ENCODE results near the gene GNGT1. TPM values are rescaled to one million over a fixed set of nuclear protein-coding genes. Genes with fewer than 3 reads are reported as not detected.

GNGT1 gene
- total RNA-seq, 1 donor from 2014 or later: not detected

- no peak overlapping the region for H3K4me3 ChIP-seq
- no peak for DNase-seq
- peaks cover 18% of the 10 kb centered on the region for H3K9me3 ChIP-seq (replicated peaks)
- TF ChIP-seq, protein P1, sequence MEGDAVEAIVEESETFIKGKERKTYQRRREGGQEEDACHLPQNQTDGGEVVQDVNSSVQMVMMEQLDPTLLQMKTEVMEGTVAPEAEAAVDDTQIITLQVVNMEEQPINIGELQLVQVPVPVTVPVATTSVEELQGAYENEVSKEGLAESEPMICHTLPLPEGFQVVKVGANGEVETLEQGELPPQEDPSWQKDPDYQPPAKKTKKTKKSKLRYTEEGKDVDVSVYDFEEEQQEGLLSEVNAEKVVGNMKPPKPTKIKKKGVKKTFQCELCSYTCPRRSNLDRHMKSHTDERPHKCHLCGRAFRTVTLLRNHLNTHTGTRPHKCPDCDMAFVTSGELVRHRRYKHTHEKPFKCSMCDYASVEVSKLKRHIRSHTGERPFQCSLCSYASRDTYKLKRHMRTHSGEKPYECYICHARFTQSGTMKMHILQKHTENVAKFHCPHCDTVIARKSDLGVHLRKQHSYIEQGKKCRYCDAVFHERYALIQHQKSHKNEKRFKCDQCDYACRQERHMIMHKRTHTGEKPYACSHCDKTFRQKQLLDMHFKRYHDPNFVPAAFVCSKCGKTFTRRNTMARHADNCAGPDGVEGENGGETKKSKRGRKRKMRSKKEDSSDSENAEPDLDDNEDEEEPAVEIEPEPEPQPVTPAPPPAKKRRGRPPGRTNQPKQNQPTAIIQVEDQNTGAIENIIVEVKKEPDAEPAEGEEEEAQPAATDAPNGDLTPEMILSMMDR (IDR thresholded peaks at IDR 0.05; ENCODE audit: borderline replicate concordance): peak; percentile 41
- H3K36me3 ChIP-seq: no peaks in the 10 kb centered on the region
- no peak overlapping the region for H3K27ac ChIP-seq (replicated peaks)
- intact Hi-C loops (cut with micrococcal nuclease): no loop called here
- H3K27me3 ChIP-seq (ENCODE audit: low read depth): no peaks in the 10 kb centered on the region
- no peaks in the 10 kb centered on the region for H3K4me1 ChIP-seq
Observed at GRCh38 chr7:93883078-93883916, 23.1 kb upstream of the GNGT1 start.

GRCh38 chr7:93883917-93884345 lies 22.4 kb upstream of the GNGT1 start:
- Histone ChIP-seq H3K27ac (replicated peaks) (no peak overlapping the region), H3K36me3 (no peaks in the 10 kb centered on the region), H3K27me3 (ENCODE audit: low read depth) (no peaks in the 10 kb centered on the region), H3K4me1 (no peaks in the 10 kb centered on the region), H3K9me3 (replicated peaks) (peaks cover 15% of the 10 kb centered on the region), H3K4me3 (no peak overlapping the region)
- intact Hi-C loops (cut with micrococcal nuclease): no loop called here
- DNase-seq: no peak
- TF ChIP-seq, protein P1 (IDR thresholded peaks at IDR 0.05; ENCODE audit: borderline replicate concordance): no peak

- H3K36me3 ChIP-seq: no peaks in the 10 kb centered on the region
- H3K27me3 ChIP-seq (ENCODE audit: low read depth): no peaks in the 10 kb centered on the region
- no peak for DNase-seq
- intact Hi-C loops (cut with micrococcal nuclease): no loop called here
- H3K4me1 ChIP-seq: no peaks in the 10 kb centered on the region
- TF ChIP-seq, protein P1 (IDR thresholded peaks at IDR 0.05; ENCODE audit: borderline replicate concordance): no peak
- H3K27ac ChIP-seq (replicated peaks): no peak overlapping the region
- peaks cover 9% of the 10 kb centered on the region for H3K9me3 ChIP-seq (replicated peaks)
- no peak overlapping the region for H3K4me3 ChIP-seq
Observed at GRCh38 chr7:93884541-93884940, 21.8 kb upstream of the GNGT1 start.

- DNase-seq: no peak
- no peaks in the 10 kb centered on the region for H3K9me3 ChIP-seq (replicated peaks)
- peaks cover 20% of the 10 kb centered on the region for H3K27me3 ChIP-seq (ENCODE audit: low read depth)
- peak overlapping the region; percentile 76 for H3K4me3 ChIP-seq
- H3K27ac ChIP-seq (replicated peaks): no peak overlapping the region
- H3K36me3 ChIP-seq: no peaks in the 10 kb centered on the region
- TF ChIP-seq, protein P1 (IDR thresholded peaks at IDR 0.05; ENCODE audit: borderline replicate concordance): no peak
- intact Hi-C loops (cut with micrococcal nuclease): no loop called here
- H3K4me1 ChIP-seq: peaks cover 18% of the 10 kb centered on the region
Observed at GRCh38 chr7:93889261-93889660, 17.1 kb upstream of the GNGT1 start.

GRCh38 chr7:93890041-93890463 lies 16.3 kb upstream of the GNGT1 start:
- no peak for DNase-seq
- Histone ChIP-seq H3K27ac (replicated peaks) (peak overlapping the region; percentile 62), H3K27me3 (ENCODE audit: low read depth) (peaks cover 20% of the 10 kb centered on the region), H3K36me3 (no peaks in the 10 kb centered on the region), H3K4me3 (peak overlapping the region; percentile 76), H3K4me1 (peaks cover 26% of the 10 kb centered on the region), H3K9me3 (replicated peaks) (no peaks in the 10 kb centered on the region)
- intact Hi-C loops (cut with micrococcal nuclease): loop anchor here (10.0 kb wide), 1 partner anchor 115 kb away; the partner anchor contains the start of gene BET1
- TF ChIP-seq, protein P1 (IDR thresholded peaks at IDR 0.05; ENCODE audit: borderline replicate concordance): no peak
